Naive thymus-derived CD4-positive, alpha-beta T cell (primary cell): ENCODE measurements around the gene COQ3. TPM values are rescaled to one million over a fixed set of nuclear protein-coding genes. Genes with fewer than 3 reads are reported as not detected.

Experiments used
- ATAC-seq: fragments of 150-1000 bp; cut with Tn5 transposase; 2 replicates; pipeline ENCODE4 v1.10.0; 2021; ENCODE audit warnings: mild to moderate bottlenecking, moderate library complexity
- CTCF ChIA-PET: fragments of 350-600 bp; sonication (Branson Sonifier 250); formaldehyde crosslinking; loops from one replicate; lab custom pipeline; 2021; ENCODE audit warnings: antibody characterized with exemption; lab: Charles Lee
- POLR2A ChIA-PET: fragments of 350-600 bp; sonication (Branson Sonifier 250); formaldehyde crosslinking; loops from one replicate; lab custom pipeline; 2021; ENCODE audit warnings: antibody characterized with exemption, inconsistent platforms; lab: Charles Lee
- DNase-seq, 9 donors: peaks; one replicate each; pipeline versions ENCODE4 v3.0.0 to v3.0.0-alpha.2; 2020 to 2022; ENCODE audit warnings: mixed read lengths in 1 of 9
- H3K27ac ChIP-seq: one replicate; pipeline ENCODE4 v1.7.0; 2013; ENCODE audit warnings: mild to moderate bottlenecking, low read depth, low read length, moderate library complexity
- H3K27me3 ChIP-seq, 2 donors: one replicate each; pipeline ENCODE4 v1.7.0; 2013; ENCODE audit warnings: low read length in 2 of 2, mild to moderate bottlenecking in 2 of 2, moderate library complexity in 2 of 2; ENCODE audit not compliant: control insufficient read depth in 2 of 2, insufficient read depth in 2 of 2
- H3K36me3 ChIP-seq, 3 experiments: 1 replicate in 2 of 3; 2 replicates in 1 of 3; pipeline ENCODE4 v1.7.0; 2013; ENCODE audit warnings: low read length in 3 of 3, mild to moderate bottlenecking in 3 of 3, moderate library complexity in 1 of 3; ENCODE audit not compliant: insufficient read depth in 3 of 3, control insufficient read depth in 2 of 3
- H3K4me1 ChIP-seq, 2 donors: one replicate each; pipeline ENCODE4 v1.7.0; 2013; ENCODE audit warnings: low read length in 2 of 2, mild to moderate bottlenecking in 2 of 2, moderate library complexity in 1 of 2; ENCODE audit not compliant: control insufficient read depth in 2 of 2, insufficient read depth in 2 of 2
- H3K4me3 ChIP-seq: 2 replicates; pipeline ENCODE4 v1.7.0; 2013; ENCODE audit warnings: mild to moderate bottlenecking, low read length
- H3K9me3 ChIP-seq, 3 experiments: 1 replicate in 2 of 3; 2 replicates in 1 of 3; pipeline ENCODE4 v1.7.0; 2013; ENCODE audit warnings: low read length in 3 of 3; ENCODE audit not compliant: control insufficient read depth in 2 of 3
- H3K27ac Mint-ChIP-seq, 9 donors: one replicate each; pipeline ENCODE4 v1.8.0; 2020 to 2022; ENCODE audit warnings: mixed read lengths in 9 of 9, mild to moderate bottlenecking in 8 of 9, moderate library complexity in 5 of 9, inconsistent platforms in 2 of 9
- H3K27me3 Mint-ChIP-seq, 5 donors: one replicate each; pipeline ENCODE4 v1.8.0; 2021 to 2022; ENCODE audit warnings: mixed read lengths in 5 of 5, mild to moderate bottlenecking in 1 of 5
- H3K36me3 Mint-ChIP-seq, 5 donors: one replicate each; pipeline ENCODE4 v1.8.0; 2020 to 2022; ENCODE audit warnings: mixed read lengths in 5 of 5, mild to moderate bottlenecking in 3 of 5, inconsistent platforms in 1 of 5
- H3K4me1 Mint-ChIP-seq, 7 donors: one replicate each; pipeline ENCODE4 v1.8.0; 2020 to 2022; ENCODE audit warnings: mixed read lengths in 7 of 7, mild to moderate bottlenecking in 3 of 7, inconsistent platforms in 1 of 7
- H3K4me3 Mint-ChIP-seq, 10 donors: one replicate each; pipeline ENCODE4 v1.8.0; 2020 to 2022; ENCODE audit warnings: mild to moderate bottlenecking in 10 of 10, mixed read lengths in 10 of 10, moderate library complexity in 6 of 10, inconsistent platforms in 2 of 10
- H3K9me3 Mint-ChIP-seq, 11 donors: one replicate each; pipeline ENCODE4 v1.8.0; 2020 to 2022; ENCODE audit warnings: mixed read lengths in 11 of 11, mild to moderate bottlenecking in 4 of 11, inconsistent platforms in 1 of 11, moderate library complexity in 1 of 11
- intact Hi-C, 2 donors: fragments of 100-400 bp; cut with micrococcal nuclease; formaldehyde crosslinking; loops; one replicate each; pipeline ENCODE4 v1.15.1; 2023
- polyA plus RNA-seq, 2 donors: library from polyadenylated mRNA; unstranded; fragments of 300-500 nt; fragmentation: Illumina TruSeq; gene quantifications; one replicate each; pipeline ENCODE4 v1.2.3, GENCODE V29; 2021
- total RNA-seq, 6 experiments: library from RNA in 5 of 6; stranded (reverse) in 5 of 6; gene quantifications; 1 replicate in 5 of 6; 2 replicates in 1 of 6; pipeline ENCODE4 v1.2.3 and lab custom pipeline; 2021 to 2026

COQ3 gene
- total and polyA plus RNA-seq, 7 experiments from 2014 or later: 1.8 to 11.4 (median 5.1) TPM

- CTCF ChIA-PET: interaction anchor here (1.9 kb wide), 1 partner anchor 23 kb away, joined by 6 read pairs; no protein-coding TSS in a partner anchor
- Histone ChIP-seq H3K9me3 (no peaks in the 10 kb centered on the region), H3K4me3 (no peak overlapping the region), H3K27ac (no peak overlapping the region), H3K4me1 (no peaks in the 10 kb centered on the region), H3K36me3 (no peaks in the 10 kb centered on the region), H3K27me3 (peaks cover 0 to 23% of the 10 kb centered on the region in 2 donors)
- H3K27me3 Mint-ChIP-seq: peaks cover 59 to 76% (median 69%) of the 10 kb centered on the region in 5 donors
- peaks cover 0 to 2% (median 0%) of the 10 kb centered on the region in 11 donors for H3K9me3 Mint-ChIP-seq
- H3K36me3 Mint-ChIP-seq: no peaks in the 10 kb centered on the region
- ATAC-seq (no peak), DNase-seq (no peak)
- no peak overlapping the region for H3K4me3 Mint-ChIP-seq
- intact Hi-C loops: no loop called here
- peaks cover 0 to 5% (median 3%) of the 10 kb centered on the region in 7 donors for H3K4me1 Mint-ChIP-seq
- H3K27ac Mint-ChIP-seq: no peak overlapping the region
- POLR2A ChIA-PET: no interaction called here
Observed at GRCh38 chr6:99353126-99353525, 40.9 kb downstream of the COQ3 start.

- no peak for ATAC-seq
- CTCF ChIA-PET: no interaction called here
- peaks cover 59 to 79% (median 72%) of the 10 kb centered on the region in 5 donors for H3K27me3 Mint-ChIP-seq
Observed at GRCh38 chr6:99350573-99350972, 43.4 kb downstream of the COQ3 start.

GRCh38 chr6:99349171-99350141, 44.5 kb downstream of the COQ3 start, which contains the start of gene FAXC:
Gene FAXC, minus strand, starts transcription at chr6:99349674. Its CDS starts 302 bp downstream, at chr6:99349372.
- H3K9me3 ChIP-seq: no peaks in the 10 kb centered on the region
- DNase-seq (peak in 1 of 9 donors; percentile 40), ATAC-seq (no peak)
- ChIA-PET POLR2A (no interaction called here), CTCF (no interaction called here)
- no peaks in the 10 kb centered on the region for H3K36me3 ChIP-seq
- Mint-ChIP-seq H3K36me3 (no peaks in the 10 kb centered on the region), H3K4me3 (peak within 1 kb of the TSS in 7 of 10 donors; percentile 33 to 58 (median 52)), H3K27ac (no peak within 1 kb of the TSS), H3K9me3 (peaks cover 0 to 1% (median 0%) of the 10 kb centered on the region in 11 donors), H3K4me1 (peaks cover 0 to 5% (median 3%) of the 10 kb centered on the region in 7 donors), H3K27me3 (peaks cover 61 to 76% (median 65%) of the 10 kb centered on the region in 5 donors)
- no peak within 1 kb of the TSS for H3K27ac ChIP-seq
- intact Hi-C loops: no loop called here
- H3K27me3 ChIP-seq: peaks cover 0 to 23% of the 10 kb centered on the region in 2 donors
- no peaks in the 10 kb centered on the region for H3K4me1 ChIP-seq
- H3K4me3 ChIP-seq: no peak within 1 kb of the TSS

More at GRCh38 chr6:99350573-99350972, 43.4 kb downstream of the COQ3 start:
- no peaks in the 10 kb centered on the region for H3K36me3 ChIP-seq
- H3K4me1 ChIP-seq: no peaks in the 10 kb centered on the region
- no peak overlapping the region for H3K4me3 ChIP-seq
- no peak for DNase-seq
- no peaks in the 10 kb centered on the region for H3K9me3 ChIP-seq
- POLR2A ChIA-PET: no interaction called here
- H3K27ac ChIP-seq: no peak overlapping the region
- Mint-ChIP-seq H3K4me3 (peak overlapping the region in 1 of 10 donors; percentile 52), H3K4me1 (peaks cover 0 to 5% (median 3%) of the 10 kb centered on the region in 7 donors), H3K27ac (no peak overlapping the region), H3K36me3 (no peaks in the 10 kb centered on the region), H3K9me3 (peaks cover 0 to 3% (median 0%) of the 10 kb centered on the region in 11 donors)
- intact Hi-C loops: no loop called here
- H3K27me3 ChIP-seq: peaks cover 0 to 23% of the 10 kb centered on the region in 2 donors

- H3K9me3 ChIP-seq: no peaks in the 10 kb centered on the region
- Mint-ChIP-seq H3K27me3 (peaks cover 64 to 81% (median 69%) of the 10 kb centered on the region in 5 donors), H3K4me1 (peaks cover 0 to 5% (median 4%) of the 10 kb centered on the region in 7 donors), H3K9me3 (peaks cover 0 to 1% (median 0%) of the 10 kb centered on the region in 11 donors), H3K36me3 (no peaks in the 10 kb centered on the region), H3K27ac (no peak overlapping the region), H3K4me3 (peak overlapping the region in 5 of 10 donors; percentile 33 to 58 (median 44))
- DNase-seq: no peak
- no peaks in the 10 kb centered on the region for H3K4me1 ChIP-seq
- no peak overlapping the region for H3K27ac ChIP-seq
- no peak for ATAC-seq
- intact Hi-C loops: no loop called here
- CTCF ChIA-PET: no interaction called here
- POLR2A ChIA-PET: no interaction called here
- H3K4me3 ChIP-seq: no peak overlapping the region
- H3K27me3 ChIP-seq: peaks cover 0 to 23% of the 10 kb centered on the region in 2 donors
- H3K36me3 ChIP-seq: no peaks in the 10 kb centered on the region
Observed at GRCh38 chr6:99348288-99349170, 45.5 kb downstream of the COQ3 start.

- peaks cover 0 to 23% of the 10 kb centered on the region in 2 donors for H3K27me3 ChIP-seq
- no peaks in the 10 kb centered on the region for H3K36me3 Mint-ChIP-seq
- no peaks in the 10 kb centered on the region for H3K4me1 ChIP-seq
- H3K27ac ChIP-seq: no peak overlapping the region
- no peaks in the 10 kb centered on the region for H3K9me3 ChIP-seq
- ChIA-PET POLR2A (no interaction called here), CTCF (no interaction called here)
- no peak for DNase-seq
- peaks cover 64 to 85% (median 69%) of the 10 kb centered on the region in 5 donors for H3K27me3 Mint-ChIP-seq
- intact Hi-C loops: no loop called here
- no peak overlapping the region for H3K4me3 ChIP-seq
- no peak overlapping the region for H3K4me3 Mint-ChIP-seq
- peaks cover 0 to 1% (median 0%) of the 10 kb centered on the region in 11 donors for H3K9me3 Mint-ChIP-seq
- no peak overlapping the region for H3K27ac Mint-ChIP-seq
- peaks cover 0 to 5% (median 4%) of the 10 kb centered on the region in 7 donors for H3K4me1 Mint-ChIP-seq
- no peak for ATAC-seq
- no peaks in the 10 kb centered on the region for H3K36me3 ChIP-seq
Observed at GRCh38 chr6:99347804-99348203, 46.2 kb downstream of the COQ3 start.

- Mint-ChIP-seq H3K27ac (no peak overlapping the region), H3K4me1 (peaks cover 0 to 5% (median 4%) of the 10 kb centered on the region in 7 donors), H3K27me3 (peaks cover 55 to 81% (median 64%) of the 10 kb centered on the region in 5 donors), H3K36me3 (no peaks in the 10 kb centered on the region), H3K9me3 (peaks cover 0 to 1% (median 0%) of the 10 kb centered on the region in 11 donors), H3K4me3 (no peak overlapping the region)
- Histone ChIP-seq H3K4me1 (no peaks in the 10 kb centered on the region), H3K36me3 (no peaks in the 10 kb centered on the region), H3K9me3 (no peaks in the 10 kb centered on the region), H3K4me3 (no peak overlapping the region), H3K27me3 (peaks cover 0 to 20% of the 10 kb centered on the region in 2 donors), H3K27ac (no peak overlapping the region)
- ATAC-seq (no peak), DNase-seq (no peak)
- ChIA-PET POLR2A (no interaction called here), CTCF (no interaction called here)
- intact Hi-C loops: no loop called here
Observed at GRCh38 chr6:99346595-99346994, 47.4 kb downstream of the COQ3 start.
